Transverse colon (tissue), 3 donors: Measurements from ENCODE around the gene DCP2.

ENCODE experiments used
- CTCF ChIP-seq, 5 experiments: fragments of 200-600 bp in 3 of 5; fragments of 450-650 bp in 2 of 5; sonication (generic) in 3 of 5; IDR thresholded peaks; 1 replicate in 2 of 5; 2 replicates in 3 of 5; pipeline ENCODE4 v1.5.1; 2016 to 2017; ENCODE audit warnings: antibody characterized with exemption in 5 of 5, inconsistent platforms in 3 of 5, mild to moderate bottlenecking in 2 of 5, moderate library complexity in 1 of 5
- POLR2A ChIP-seq: fragments of 450-650 bp; IDR thresholded peaks from one replicate; pipeline ENCODE4 v1.6.1; 2016; ENCODE audit warnings: antibody characterized with exemption, mild to moderate bottlenecking, moderate library complexity

- no peak for TF ChIP-seq CTCF (IDR thresholded peaks at IDR 0.05)
- no peak for TF ChIP-seq POLR2A
These were observed 28.1 kb upstream of the DCP2 start for GRCh38 chr5:112948458-112948857.
